Stimulated activated CD4-positive, alpha-beta T cell treated with anti-CD3 and anti-CD28 coated beads, Interleukin-2, amount 100 ng/mL, for 24 hours (primary cell): ENCODE results near the gene CYBC1.
"Not testable (repeated sequence)": the region's sequence is repeated elsewhere in the genome, so short reads cannot be mapped to it uniquely, and the experiment has no call there.

Source experiments
- DNase-seq, 2 donors: peaks; one replicate each; pipeline ENCODE4 v3.0.0-alpha.2; 2020

Gene CYBC1

GRCh38 chr17:82433560-82434215 lies 16.9 kb downstream of the CYBC1 start:
- DNase-seq, result no peak

DNA sequence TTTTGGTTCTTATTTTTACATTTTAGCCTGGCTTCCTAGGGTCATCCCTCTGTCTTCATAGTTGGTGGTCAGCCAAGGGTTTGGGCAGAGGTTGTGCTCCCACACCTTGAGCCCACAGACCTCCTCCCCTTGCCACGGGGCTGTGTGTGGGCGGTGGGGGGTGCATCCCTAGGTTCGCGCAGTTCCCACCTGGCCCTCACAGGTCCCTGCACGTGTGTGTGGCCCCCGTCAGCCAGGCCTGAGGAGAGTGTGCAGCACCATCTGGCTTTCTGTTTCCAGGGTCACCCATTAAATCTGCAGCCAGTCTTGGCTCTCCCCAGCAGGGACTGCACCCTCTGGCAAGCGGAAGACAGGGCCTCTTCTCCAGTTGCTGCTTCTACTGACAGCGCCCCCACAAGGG lies 18.5 kb downstream of the CYBC1 start:
- DNase-seq, result no peak

DNA sequence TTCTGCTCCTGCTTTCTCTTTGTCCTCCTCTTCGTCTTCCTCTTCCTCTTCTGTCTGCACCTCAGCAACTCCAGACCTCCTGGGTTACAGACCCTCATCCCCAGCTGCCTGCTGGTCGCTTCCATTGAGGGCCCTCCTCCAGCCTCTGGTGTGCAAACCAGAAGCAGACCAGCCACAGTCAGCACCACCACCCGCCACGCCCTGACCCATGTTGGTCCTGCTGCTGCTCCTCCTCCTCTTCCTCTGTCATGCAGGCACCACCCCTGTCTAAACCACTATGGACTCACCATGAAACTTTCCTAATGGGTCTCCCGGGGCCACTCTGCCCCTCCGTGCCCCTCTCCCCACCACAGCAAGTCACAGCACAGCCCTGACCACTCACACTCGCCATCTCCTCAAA lies 20.7 kb downstream of the CYBC1 start:
- no peak for DNase-seq

- no peak for DNase-seq
Measured at GRCh38 chr17:82428546-82428945, 22.0 kb downstream of the CYBC1 start.

- no peak for DNase-seq
Measured at GRCh38 chr17:82424863-82425159, 25.7 kb downstream of the CYBC1 start.

- peak; percentile 71 to 74 for DNase-seq
Measured at GRCh38 chr17:82424001-82424862, 26.3 kb downstream of the CYBC1 start.

GRCh38 chr17:82419540-82419939 lies 31.0 kb downstream of the CYBC1 start:
- DNase-seq, result no peak

GRCh38 chr17:82418001-82418986 lies 32.3 kb downstream of the CYBC1 start, which contains the start of the genes HEXD and OGFOD3:
TSS of gene HEXD (plus strand) at chr17:82418347. CDS start at chr17:82419800, 1,453 bp downstream.
TSS of gene OGFOD3 (minus strand) at chr17:82418586. CDS start at chr17:82418485, 101 bp downstream.
- DNase-seq, result peak; percentile 81 to 88

- no peak for DNase-seq
Measured at GRCh38 chr17:82416771-82417170, 33.8 kb downstream of the CYBC1 start.

GRCh38 chr17:82416264-82416663 lies 34.3 kb downstream of the CYBC1 start:
- DNase-seq, result no peak

DNA sequence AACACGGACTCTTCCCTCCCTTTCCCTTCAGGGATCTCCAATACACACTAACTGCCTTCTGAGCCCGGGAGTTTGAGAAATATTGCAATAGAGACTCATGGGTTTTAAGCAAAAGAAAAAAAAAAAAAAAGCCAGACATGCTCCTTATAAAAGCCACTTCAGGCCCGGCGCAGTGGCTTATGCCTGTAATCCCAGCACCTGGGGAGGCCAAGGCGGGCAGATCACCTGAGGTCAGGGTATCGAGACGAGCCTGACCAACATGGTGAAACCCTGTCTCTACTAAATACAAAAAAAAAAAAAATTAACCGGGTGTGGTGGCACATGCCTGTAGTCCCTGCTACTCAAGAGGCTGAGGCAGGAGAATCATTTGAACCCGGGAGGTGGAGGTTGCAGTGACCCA lies 34.8 kb downstream of the CYBC1 start:
- DNase-seq, result no peak

DNA sequence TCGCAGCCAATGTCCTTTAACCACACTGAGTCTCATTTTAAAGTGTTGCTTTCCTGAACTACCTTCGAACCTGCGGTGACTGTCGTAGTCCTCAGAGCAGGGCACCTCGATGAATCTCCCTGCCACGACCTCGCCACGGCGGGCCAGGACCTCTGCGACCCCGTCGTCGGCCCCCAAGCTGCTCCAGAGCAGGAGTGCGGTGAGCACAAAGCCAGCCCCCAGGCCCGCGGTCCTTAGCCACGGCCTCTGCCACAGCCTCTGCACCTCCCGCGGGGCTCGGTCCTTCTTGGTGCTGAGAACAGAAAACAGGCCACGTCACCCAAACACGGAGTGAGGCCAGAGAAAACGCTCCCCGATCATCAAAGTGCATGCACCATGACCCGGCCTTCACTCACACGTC lies 35.2 kb downstream of the CYBC1 start:
- DNase-seq, result no peak

GRCh38 chr17:82414548-82415281 lies 35.8 kb downstream of the CYBC1 start:
- DNase-seq, result peak; percentile 80

- no peak for DNase-seq
Measured at GRCh38 chr17:82412535-82413520, 37.7 kb downstream of the CYBC1 start.

DNA sequence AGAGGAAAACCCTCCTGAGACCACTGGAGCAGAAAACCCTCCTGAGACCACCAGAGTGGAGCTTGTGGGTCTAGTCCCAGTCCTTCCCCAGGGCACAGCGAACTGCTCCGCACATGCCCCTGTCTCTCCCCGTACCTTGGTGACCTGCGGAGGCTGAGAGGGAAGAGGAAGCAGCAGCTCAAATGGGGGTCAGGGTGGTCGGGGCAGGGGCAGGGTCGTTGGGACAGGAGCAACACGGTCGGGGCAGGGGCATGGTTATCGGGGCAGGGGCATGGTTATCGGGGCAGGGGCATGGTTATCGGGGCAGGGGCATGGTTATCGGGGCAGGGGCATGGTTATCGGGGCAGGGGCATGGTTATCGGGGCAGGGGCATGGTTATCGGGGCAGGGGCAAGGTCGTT lies 38.5 kb downstream of the CYBC1 start:
- not testable (repeated sequence) for DNase-seq

- DNase-seq, result no peak
Measured at GRCh38 chr17:82411396-82412053, 39.0 kb downstream of the CYBC1 start.

DNA sequence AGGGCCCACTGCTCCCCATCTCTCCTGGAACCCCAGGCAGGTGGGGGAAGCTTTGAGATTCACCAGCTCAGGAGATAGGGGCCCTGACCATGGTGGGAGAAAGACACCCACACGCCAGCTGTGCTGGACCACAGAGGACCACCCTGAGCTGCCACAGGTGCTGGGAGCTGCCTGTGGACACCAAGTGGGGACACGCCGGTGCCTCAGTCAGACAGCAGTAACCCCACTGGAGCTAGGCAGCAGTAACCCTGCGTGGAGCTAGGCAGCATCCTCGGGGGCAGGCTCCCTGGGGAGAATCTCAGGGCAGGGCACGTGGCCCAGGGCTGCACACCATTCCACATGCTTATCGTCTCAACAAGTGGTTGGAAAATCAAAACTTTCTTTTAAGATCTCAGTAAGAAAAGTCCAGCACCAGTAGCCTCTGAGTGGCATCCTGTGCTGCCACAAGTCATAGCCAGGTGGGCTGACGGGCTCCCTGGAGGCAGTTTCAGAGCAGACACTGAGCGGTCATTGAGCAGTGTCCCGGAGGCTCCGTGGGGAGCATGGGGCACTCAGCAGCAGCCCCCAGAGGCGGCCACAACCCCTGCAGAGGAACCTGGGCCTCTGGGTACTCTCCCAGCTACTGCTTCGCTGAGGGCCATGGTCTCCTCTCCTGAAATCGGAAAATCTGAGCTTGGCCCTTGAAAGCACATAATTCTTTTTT lies 40.4 kb downstream of the CYBC1 start:
- no peak for DNase-seq

GRCh38 chr17:82408938-82409318 lies 41.6 kb downstream of the CYBC1 start:
- no peak for DNase-seq

- no peak for DNase-seq
Measured at GRCh38 chr17:82408288-82408937, 42.1 kb downstream of the CYBC1 start.
